Keratinocyte (primary cell): ENCODE data around the gene RAB5A.

ENCODE experiments used
- EZH2 ChIP-seq: IDR thresholded peaks from one replicate; pipeline ENCODE4 v1.6.1; 2012; ENCODE audit warnings: inconsistent platforms, mild to moderate bottlenecking, low read length, moderate library complexity
- TF ChIP-seq, protein P1 (sequence below), 3 experiments: IDR thresholded peaks in 1 of 3; conservative IDR thresholded peaks in 1 of 3; optimal IDR thresholded peaks in 1 of 3; 2 replicates in 2 of 3; 3 replicates in 1 of 3; pipeline versions ENCODE3 to v1.5.1; 2011; ENCODE audit warnings: low read length in 3 of 3, mild to moderate bottlenecking in 3 of 3, moderate library complexity in 2 of 3, control low read depth in 1 of 3, inconsistent platforms in 1 of 3; ENCODE audit not compliant: insufficient read depth in 2 of 3; ENCODE audit errors: extremely low read depth in 1 of 3

- TF ChIP-seq, protein P1, sequence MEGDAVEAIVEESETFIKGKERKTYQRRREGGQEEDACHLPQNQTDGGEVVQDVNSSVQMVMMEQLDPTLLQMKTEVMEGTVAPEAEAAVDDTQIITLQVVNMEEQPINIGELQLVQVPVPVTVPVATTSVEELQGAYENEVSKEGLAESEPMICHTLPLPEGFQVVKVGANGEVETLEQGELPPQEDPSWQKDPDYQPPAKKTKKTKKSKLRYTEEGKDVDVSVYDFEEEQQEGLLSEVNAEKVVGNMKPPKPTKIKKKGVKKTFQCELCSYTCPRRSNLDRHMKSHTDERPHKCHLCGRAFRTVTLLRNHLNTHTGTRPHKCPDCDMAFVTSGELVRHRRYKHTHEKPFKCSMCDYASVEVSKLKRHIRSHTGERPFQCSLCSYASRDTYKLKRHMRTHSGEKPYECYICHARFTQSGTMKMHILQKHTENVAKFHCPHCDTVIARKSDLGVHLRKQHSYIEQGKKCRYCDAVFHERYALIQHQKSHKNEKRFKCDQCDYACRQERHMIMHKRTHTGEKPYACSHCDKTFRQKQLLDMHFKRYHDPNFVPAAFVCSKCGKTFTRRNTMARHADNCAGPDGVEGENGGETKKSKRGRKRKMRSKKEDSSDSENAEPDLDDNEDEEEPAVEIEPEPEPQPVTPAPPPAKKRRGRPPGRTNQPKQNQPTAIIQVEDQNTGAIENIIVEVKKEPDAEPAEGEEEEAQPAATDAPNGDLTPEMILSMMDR (optimal IDR thresholded peaks at IDR 0.05 in 1 of 3, IDR thresholded peaks at IDR 0.05 in 1 of 3, conservative IDR thresholded peaks at IDR 0.05 in 1 of 3; ENCODE audit: extremely low read depth in 1 of 3, insufficient read depth in 2 of 3, low read length in 3 of 3), result no peak
- no peak for TF ChIP-seq EZH2
Measured at GRCh38 chr3:19931180-19931692, 15.7 kb upstream of the RAB5A start.
